PFSK-1 (cell line): ENCODE measurements around the gene KRTAP5-7.

Source experiments
- REST ChIP-seq, 2 experiments: IDR thresholded peaks; 2 replicates each; pipeline versions ENCODE4 v1.6.1 to v1.8.0; 2011 to 2012; ENCODE audit warnings: low read depth in 2 of 2, low read length in 2 of 2, control low read depth in 1 of 2, inconsistent platforms in 1 of 2, mild to moderate bottlenecking in 1 of 2, moderate library complexity in 1 of 2; ENCODE audit not compliant: insufficient read depth in 1 of 2
- TAF1 ChIP-seq: IDR thresholded peaks from 2 replicates; pipeline ENCODE4 v1.6.1; 2012; ENCODE audit warnings: low read length, control low read depth, borderline replicate concordance; ENCODE audit not compliant: insufficient read depth

GRCh38 chr11:71501071-71501985 is 25.7 kb upstream of the KRTAP5-7 start:
- TF ChIP-seq TAF1 (no peak), REST (IDR thresholded peaks at IDR 0.05; ENCODE audit: insufficient read depth in 1 of 2, low read depth in 2 of 2, low read length in 2 of 2) (no peak)
